Gastroesophageal sphincter (tissue), 4 donors: Measurements from ENCODE around the gene ABCC11. TPM values are rescaled to one million over a fixed set of nuclear protein-coding genes. Genes with fewer than 3 reads are reported as not detected.

Experiments used
- ATAC-seq: fragments of 150-250 bp; one replicate; pipeline ENCODE4 v1.9.1; 2016; ENCODE audit warnings: mild to moderate bottlenecking, moderate library complexity
- H3K27ac ChIP-seq, 4 donors: fragments of 200-600 bp; sonication (generic) in 3 of 4; 1 replicate in 3 of 4; 2 replicates in 1 of 4; pipeline ENCODE4 v1.5.1; 2016 to 2019
- H3K27me3 ChIP-seq: fragments of 200-600 bp; sonication (generic); one replicate; pipeline ENCODE4 v1.5.1; 2019
- H3K36me3 ChIP-seq, 2 donors: fragments of 200-600 bp; sonication (generic); one replicate each; pipeline ENCODE4 v1.5.1; 2019; ENCODE audit warnings: control low read depth in 1 of 2
- H3K4me1 ChIP-seq, 3 donors: fragments of 200-600 bp; sonication (generic); 1 replicate in 2 of 3; 2 replicates in 1 of 3; pipeline ENCODE4 v1.5.1; 2016 to 2019; ENCODE audit warnings: control low read depth in 2 of 3
- H3K4me3 ChIP-seq, 2 donors: fragments of 200-600 bp; sonication (generic); one replicate each; pipeline ENCODE4 v1.5.1; 2019; ENCODE audit warnings: mild to moderate bottlenecking in 1 of 2, moderate library complexity in 1 of 2
- H3K9me3 ChIP-seq, 3 donors: fragments of 200-600 bp; sonication (generic); one replicate each; pipeline ENCODE4 v1.5.1; 2017 to 2019; ENCODE audit warnings: control low read depth in 2 of 3
- EP300 ChIP-seq: sonication (generic); formaldehyde crosslinking; IDR thresholded peaks from one replicate; pipeline ENCODE4 v1.6.1; 2017; ENCODE audit warnings: antibody characterized with exemption, mild to moderate bottlenecking
- POLR2A ChIP-seq, 2 donors: fragments of 450-650 bp; IDR thresholded peaks; one replicate each; pipeline ENCODE4 v1.6.1; 2017; ENCODE audit warnings: antibody characterized with exemption in 2 of 2, mild to moderate bottlenecking in 2 of 2, moderate library complexity in 1 of 2
- POLR2AphosphoS5 ChIP-seq: sonication (generic); formaldehyde crosslinking; IDR thresholded peaks from one replicate; pipeline ENCODE4 v1.6.1; 2017; ENCODE audit warnings: antibody characterized with exemption
- WGBS, 2 donors: methylation state at CpG; one replicate each; pipeline ENCODE4 v1.1.5; 2018; ENCODE audit warnings: low coverage in 1 of 2; 5-methylcytosine and 5-hydroxymethylcytosine counted together
- total RNA-seq, 4 donors: library from RNA; depleted of rRNA; stranded (reverse); fragments of >200 nt; gene quantifications; one replicate each; pipeline ENCODE4 v1.1.0, GENCODE V29; 2016
- TF ChIP-seq, protein P1 (sequence below), 4 experiments: fragments of 200-600 bp in 2 of 4; fragments of 450-650 bp in 2 of 4; sonication (generic) in 1 of 4; IDR thresholded peaks; one replicate each; pipeline ENCODE4 v1.5.1; 2017 to 2019; ENCODE audit warnings: antibody characterized with exemption in 4 of 4, mild to moderate bottlenecking in 2 of 4, moderate library complexity in 2 of 4

Gene ABCC11
- total RNA-seq, 4 donors from 2014 or later = not detected

- WGBS, 2 donors = 47 to 50% methylated on average over 1 of the region's 1 CpG
Observed at GRCh38 chr16:48150707-48151106, 96.6 kb downstream of the ABCC11 start.

GRCh38 chr16:48146710-48147109 lies 100.6 kb downstream of the ABCC11 start:
- H3K4me3 ChIP-seq = no peak overlapping the region
- H3K27ac ChIP-seq = no peak overlapping the region
- H3K27me3 ChIP-seq = peaks cover 9% of the 10 kb centered on the region
- peaks cover 0 to 15% (median 0%) of the 10 kb centered on the region in 3 donors for H3K9me3 ChIP-seq
- WGBS, 2 donors = 83 to 93% methylated on average over 1 to 4 of the region's 4 CpGs
- no peak for ATAC-seq
- no peaks in the 10 kb centered on the region for H3K4me1 ChIP-seq
- H3K36me3 ChIP-seq = no peaks in the 10 kb centered on the region
- TF ChIP-seq EP300 = no peak
- TF ChIP-seq POLR2A (IDR thresholded peaks at IDR 0.05) = no peak
- no peak for TF ChIP-seq POLR2AphosphoS5
- TF ChIP-seq, protein P1, sequence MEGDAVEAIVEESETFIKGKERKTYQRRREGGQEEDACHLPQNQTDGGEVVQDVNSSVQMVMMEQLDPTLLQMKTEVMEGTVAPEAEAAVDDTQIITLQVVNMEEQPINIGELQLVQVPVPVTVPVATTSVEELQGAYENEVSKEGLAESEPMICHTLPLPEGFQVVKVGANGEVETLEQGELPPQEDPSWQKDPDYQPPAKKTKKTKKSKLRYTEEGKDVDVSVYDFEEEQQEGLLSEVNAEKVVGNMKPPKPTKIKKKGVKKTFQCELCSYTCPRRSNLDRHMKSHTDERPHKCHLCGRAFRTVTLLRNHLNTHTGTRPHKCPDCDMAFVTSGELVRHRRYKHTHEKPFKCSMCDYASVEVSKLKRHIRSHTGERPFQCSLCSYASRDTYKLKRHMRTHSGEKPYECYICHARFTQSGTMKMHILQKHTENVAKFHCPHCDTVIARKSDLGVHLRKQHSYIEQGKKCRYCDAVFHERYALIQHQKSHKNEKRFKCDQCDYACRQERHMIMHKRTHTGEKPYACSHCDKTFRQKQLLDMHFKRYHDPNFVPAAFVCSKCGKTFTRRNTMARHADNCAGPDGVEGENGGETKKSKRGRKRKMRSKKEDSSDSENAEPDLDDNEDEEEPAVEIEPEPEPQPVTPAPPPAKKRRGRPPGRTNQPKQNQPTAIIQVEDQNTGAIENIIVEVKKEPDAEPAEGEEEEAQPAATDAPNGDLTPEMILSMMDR (IDR thresholded peaks at IDR 0.05) = no peak

More at GRCh38 chr16:48150707-48151106, 96.6 kb downstream of the ABCC11 start:
- no peak for TF ChIP-seq POLR2AphosphoS5
- TF ChIP-seq POLR2A (IDR thresholded peaks at IDR 0.05) = no peak
- TF ChIP-seq, protein P1 (IDR thresholded peaks at IDR 0.05) = no peak
- no peak for TF ChIP-seq EP300
- no peak overlapping the region for H3K4me3 ChIP-seq
- H3K27ac ChIP-seq = no peak overlapping the region
- no peaks in the 10 kb centered on the region for H3K36me3 ChIP-seq
- H3K4me1 ChIP-seq = no peaks in the 10 kb centered on the region
- ATAC-seq = no peak
- H3K9me3 ChIP-seq = peaks cover 0 to 15% (median 0%) of the 10 kb centered on the region in 3 donors
- peaks cover 19% of the 10 kb centered on the region for H3K27me3 ChIP-seq

GRCh38 chr16:48146131-48146530 lies 101.2 kb downstream of the ABCC11 start:
- 82 to 90% methylated on average over 4 to 5 of the region's 7 CpGs for WGBS, 2 donors
- Histone ChIP-seq H3K4me3 (no peak overlapping the region), H3K27ac (no peak overlapping the region), H3K27me3 (peaks cover 13% of the 10 kb centered on the region), H3K4me1 (no peaks in the 10 kb centered on the region), H3K9me3 (peaks cover 0 to 15% (median 0%) of the 10 kb centered on the region in 3 donors), H3K36me3 (no peaks in the 10 kb centered on the region)
- TF ChIP-seq POLR2A (IDR thresholded peaks at IDR 0.05) = no peak
- TF ChIP-seq, protein P1 (IDR thresholded peaks at IDR 0.05) = no peak
- TF ChIP-seq POLR2AphosphoS5 = no peak
- no peak for ATAC-seq

GRCh38 chr16:48143812-48144368 lies 103.4 kb downstream of the ABCC11 start:
- peaks cover 13% of the 10 kb centered on the region for H3K27me3 ChIP-seq
- H3K4me3 ChIP-seq = no peak overlapping the region
- H3K36me3 ChIP-seq = no peaks in the 10 kb centered on the region
- no peak overlapping the region for H3K27ac ChIP-seq
- TF ChIP-seq, protein P1 (IDR thresholded peaks at IDR 0.05) = no peak
- TF ChIP-seq POLR2AphosphoS5 (no peak), EP300 (no peak), POLR2A (IDR thresholded peaks at IDR 0.05) (no peak)
- H3K4me1 ChIP-seq = no peaks in the 10 kb centered on the region
- ATAC-seq = no peak
- 63 to 90% methylated on average over 2 to 9 of the region's 9 CpGs for WGBS, 2 donors
- peaks cover 0 to 8% (median 0%) of the 10 kb centered on the region in 3 donors for H3K9me3 ChIP-seq

- Histone ChIP-seq H3K27me3 (peaks cover 13% of the 10 kb centered on the region), H3K27ac (no peak overlapping the region), H3K4me1 (no peaks in the 10 kb centered on the region), H3K36me3 (no peaks in the 10 kb centered on the region), H3K9me3 (no peaks in the 10 kb centered on the region), H3K4me3 (no peak overlapping the region)
- ATAC-seq = no peak
- 81 to 100% methylated on average over 1 to 4 of the region's 6 CpGs for WGBS, 2 donors
- TF ChIP-seq EP300 (no peak), POLR2AphosphoS5 (no peak), POLR2A (IDR thresholded peaks at IDR 0.05) (no peak)
- TF ChIP-seq, protein P1 (IDR thresholded peaks at IDR 0.05) = no peak
Observed at GRCh38 chr16:48140821-48141220, 106.5 kb downstream of the ABCC11 start.
